ENCODE results near the gene GALNT14.

GALNT14 gene

DNA sequence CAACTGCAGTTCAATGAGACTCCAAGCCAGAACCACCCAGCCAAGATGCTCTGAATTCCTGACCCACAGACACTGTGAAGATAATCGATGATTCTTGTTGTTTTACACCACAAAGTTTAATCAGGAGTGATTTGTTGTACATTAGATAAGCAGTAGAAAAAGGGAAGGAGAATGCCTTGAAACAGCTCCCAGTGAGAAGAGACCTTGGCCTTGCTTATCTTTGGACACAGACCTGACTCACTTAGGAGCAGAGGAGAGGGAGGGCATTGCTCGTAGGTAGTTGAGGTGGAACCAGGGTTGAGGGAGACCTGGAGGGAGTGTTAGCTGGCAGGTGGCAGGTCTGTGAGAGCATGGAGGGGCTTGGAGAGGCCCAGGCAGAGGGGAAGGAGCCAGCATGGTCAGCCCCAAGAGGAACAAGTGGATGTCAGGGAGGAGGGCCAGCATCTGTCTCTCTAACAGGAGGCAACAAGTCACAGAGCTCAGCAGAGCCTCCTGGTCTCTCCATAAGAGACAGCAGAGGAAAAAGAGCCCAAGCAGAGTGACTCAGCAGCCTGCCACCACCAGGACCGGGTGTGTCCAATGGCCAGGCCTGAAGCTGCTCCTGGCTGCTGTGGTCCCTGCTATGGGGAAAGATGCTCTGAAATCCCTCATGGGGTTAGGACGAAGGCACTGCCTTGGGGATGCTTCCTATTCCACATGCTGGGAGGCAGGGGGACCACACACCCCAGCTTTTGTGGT is 169.4 kb downstream of the GALNT14 start:
- no peak for FAIRE-seq

DNA sequence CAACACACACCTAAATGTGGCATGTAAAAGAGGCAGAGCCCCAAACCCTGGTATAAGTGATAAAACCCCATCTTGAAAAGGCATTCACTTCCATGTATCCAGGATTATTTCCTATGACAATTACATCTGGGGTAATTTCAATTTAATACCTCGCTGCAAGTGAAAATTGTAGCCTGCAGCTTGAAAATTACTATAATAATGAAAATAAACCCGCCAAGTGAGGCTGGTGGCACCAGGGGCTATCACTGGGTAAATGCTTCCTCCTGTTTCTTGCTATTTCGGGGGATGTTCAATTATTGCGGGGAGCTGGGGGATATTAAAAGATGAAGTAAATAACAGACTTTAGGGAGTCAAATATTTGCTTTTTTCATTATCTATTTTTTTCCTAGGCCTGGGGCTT is 171.5 kb downstream of the GALNT14 start:
- FAIRE-seq = no peak

- no peak for FAIRE-seq
Observed at GRCh38 chr2:30965022-30965531, 173.2 kb downstream of the GALNT14 start.

DNA sequence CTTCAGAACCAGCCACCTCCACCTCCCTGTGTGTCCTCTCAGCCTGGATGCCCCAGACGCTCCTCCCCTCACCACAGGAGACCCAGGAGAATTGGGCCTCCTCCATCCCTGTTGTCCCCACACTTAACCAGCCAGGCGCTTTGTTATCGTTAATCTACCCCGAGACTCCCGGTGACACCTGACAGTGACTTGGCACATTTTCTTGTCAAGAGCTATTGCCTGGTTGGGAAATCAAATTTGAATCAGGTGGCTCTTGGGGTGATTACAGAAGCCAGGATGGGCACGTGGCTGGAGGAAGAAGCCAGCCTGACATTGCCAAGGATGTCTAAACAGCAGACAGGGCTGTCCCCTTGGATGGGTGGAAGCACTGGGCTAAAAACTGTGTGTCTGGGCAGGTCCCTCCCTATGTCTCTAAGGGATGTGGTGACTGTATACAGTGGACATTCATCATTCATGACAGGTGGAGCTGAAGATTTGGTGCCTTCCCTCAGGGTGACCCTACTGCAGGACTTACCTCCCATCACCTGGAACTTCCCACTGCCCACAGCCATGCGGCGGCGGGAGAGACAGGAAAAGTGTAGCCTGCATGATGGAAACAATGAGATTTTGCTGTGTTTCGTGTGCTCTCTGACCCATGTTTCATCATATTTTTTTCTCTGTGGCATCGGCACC is 173.8 kb downstream of the GALNT14 start:
- no peak for FAIRE-seq

DNA sequence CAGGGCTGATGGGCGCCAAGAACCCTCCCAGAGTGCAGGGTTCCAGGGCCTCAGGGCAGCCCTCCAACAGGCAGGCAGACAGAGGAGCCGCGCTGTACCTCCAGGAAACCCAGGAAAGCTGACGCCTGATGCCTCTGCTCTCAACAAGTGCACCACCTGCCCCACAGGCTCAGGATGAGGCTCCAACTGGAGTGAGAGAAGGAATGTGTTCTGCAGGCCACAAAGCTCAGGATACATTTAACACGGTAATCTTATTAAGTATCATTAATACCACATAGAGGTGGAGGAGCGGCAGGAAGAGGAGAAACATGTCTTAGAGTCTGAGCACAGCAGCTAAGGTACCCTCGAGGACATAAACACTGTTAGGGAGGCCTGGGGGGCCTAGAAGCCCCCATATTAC is 175.1 kb downstream of the GALNT14 start:
- no peak for FAIRE-seq

DNA sequence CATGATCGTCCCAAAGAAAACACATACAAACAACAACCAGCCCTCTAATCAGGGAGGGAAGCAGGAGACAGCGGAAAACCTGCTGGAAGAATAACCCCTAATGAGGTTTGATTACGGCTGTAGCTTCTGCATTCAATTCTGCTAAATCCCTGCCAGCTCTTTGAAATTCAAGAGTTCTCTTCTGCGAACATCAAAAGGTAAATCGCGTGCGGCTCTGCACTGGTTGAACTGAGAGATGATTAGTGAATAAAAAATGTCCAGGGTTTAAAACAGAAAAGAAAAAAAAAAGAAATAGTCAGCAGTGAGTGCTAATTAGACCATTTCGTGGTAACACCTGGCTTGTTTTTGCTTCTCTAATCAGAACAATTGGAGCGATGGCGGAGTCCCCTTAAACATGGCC is 178.0 kb downstream of the GALNT14 start:
- no peak for FAIRE-seq

DNA sequence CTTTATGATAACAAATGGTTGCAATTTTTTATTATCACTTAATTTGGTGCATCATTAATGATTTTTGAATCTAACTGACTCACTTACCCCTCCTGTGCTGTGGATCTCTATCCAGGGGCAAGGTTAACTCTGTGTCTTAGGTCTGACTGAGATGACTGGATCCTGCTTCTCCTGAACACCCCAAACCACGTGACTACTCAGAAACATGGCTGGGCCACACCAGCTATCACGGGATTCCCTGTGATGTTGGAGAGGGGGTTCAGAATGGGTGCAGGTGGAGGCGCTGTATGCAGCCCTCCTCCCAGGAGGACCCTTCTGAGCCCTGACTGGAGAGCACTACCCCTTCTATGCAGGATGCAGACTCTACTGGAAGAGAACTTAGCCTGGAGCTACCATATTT is 178.6 kb downstream of the GALNT14 start:
- FAIRE-seq = no peak

GRCh38 chr2:30958918-30959265 is 179.3 kb downstream of the GALNT14 start:
- FAIRE-seq = no peak

- FAIRE-seq = no peak
Observed at GRCh38 chr2:30958193-30958917, 179.9 kb downstream of the GALNT14 start.

GRCh38 chr2:30957591-30957990 is 180.6 kb downstream of the GALNT14 start:
- no peak for FAIRE-seq

DNA sequence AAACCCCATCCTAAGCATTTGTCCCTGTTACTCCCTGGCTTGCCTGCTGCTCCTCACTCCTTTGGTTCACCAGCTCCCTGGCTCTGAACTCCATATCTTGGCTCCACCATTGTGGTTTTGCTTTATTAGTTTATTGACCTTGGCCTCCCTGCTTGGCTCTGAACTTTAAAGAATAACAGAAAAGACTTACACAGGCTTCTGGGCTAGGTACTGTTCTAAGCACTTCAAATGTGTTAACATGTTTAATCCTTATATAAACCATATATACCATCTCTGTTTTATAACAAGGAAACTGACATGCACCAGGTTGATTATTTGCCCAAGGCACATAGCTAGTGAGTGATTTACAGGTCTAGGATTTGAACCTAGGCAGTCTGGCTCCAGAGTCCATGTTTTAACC is 181.2 kb downstream of the GALNT14 start:
- no peak for FAIRE-seq

GRCh38 chr2:30955516-30956132 is 182.6 kb downstream of the GALNT14 start:
- FAIRE-seq = no peak

- no peak for FAIRE-seq
Observed at GRCh38 chr2:30950339-30950738, 187.9 kb downstream of the GALNT14 start.

DNA sequence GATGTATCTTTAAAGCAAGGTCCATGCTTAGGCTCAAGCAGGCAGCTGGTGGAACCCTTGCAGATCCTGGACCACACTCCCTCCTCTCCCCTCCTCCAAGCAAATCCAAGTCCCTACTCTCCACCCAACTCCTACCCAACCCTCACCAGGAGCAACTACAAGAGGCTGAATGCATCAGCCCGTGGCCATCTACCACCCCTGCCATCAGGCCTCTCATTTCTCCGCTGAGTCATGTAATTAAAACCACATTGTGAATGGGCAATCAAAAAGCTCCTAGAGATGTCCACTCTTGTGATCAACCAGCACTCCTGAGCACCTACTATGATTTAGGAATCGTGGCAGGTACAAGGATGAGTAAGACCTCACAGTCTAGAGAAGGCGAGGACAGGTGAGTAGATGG is 188.8 kb downstream of the GALNT14 start:
- no peak for FAIRE-seq

GRCh38 chr2:30948857-30949256 is 189.4 kb downstream of the GALNT14 start:
- FAIRE-seq = no peak

DNA sequence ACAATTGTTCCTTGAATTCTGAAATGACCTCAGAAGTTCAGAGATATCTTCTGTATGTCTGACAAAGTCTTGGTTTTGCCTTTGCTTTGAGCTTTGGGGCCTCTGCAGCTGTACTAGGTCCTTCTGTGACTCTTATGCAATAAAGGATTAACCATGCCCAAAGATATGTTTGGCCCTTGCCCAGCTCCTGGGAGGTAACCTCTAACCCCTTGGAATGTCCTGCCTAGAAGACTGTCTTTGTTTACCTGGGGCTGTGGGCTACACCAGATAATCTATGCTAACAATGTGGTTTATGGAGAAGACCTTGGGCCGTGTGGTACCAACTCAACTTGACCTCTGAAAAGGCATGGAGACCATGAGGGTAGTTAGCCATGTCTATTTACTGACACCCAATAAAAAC is 190.1 kb downstream of the GALNT14 start:
- no peak for FAIRE-seq

GRCh38 chr2:30947686-30948085 is 190.6 kb downstream of the GALNT14 start:
- no peak for FAIRE-seq

GRCh38 chr2:30942419-30942818 is 195.8 kb downstream of the GALNT14 start:
- no peak for FAIRE-seq

- FAIRE-seq = no peak
Observed at GRCh38 chr2:30940839-30941238, 197.4 kb downstream of the GALNT14 start.

GRCh38 chr2:30939364-30939763 is 198.9 kb downstream of the GALNT14 start:
- no peak for FAIRE-seq

GRCh38 chr2:30938196-30938595 is 200.0 kb downstream of the GALNT14 start:
- FAIRE-seq = no peak

- FAIRE-seq = no peak
Observed at GRCh38 chr2:30936977-30937376, 201.3 kb downstream of the GALNT14 start.

DNA sequence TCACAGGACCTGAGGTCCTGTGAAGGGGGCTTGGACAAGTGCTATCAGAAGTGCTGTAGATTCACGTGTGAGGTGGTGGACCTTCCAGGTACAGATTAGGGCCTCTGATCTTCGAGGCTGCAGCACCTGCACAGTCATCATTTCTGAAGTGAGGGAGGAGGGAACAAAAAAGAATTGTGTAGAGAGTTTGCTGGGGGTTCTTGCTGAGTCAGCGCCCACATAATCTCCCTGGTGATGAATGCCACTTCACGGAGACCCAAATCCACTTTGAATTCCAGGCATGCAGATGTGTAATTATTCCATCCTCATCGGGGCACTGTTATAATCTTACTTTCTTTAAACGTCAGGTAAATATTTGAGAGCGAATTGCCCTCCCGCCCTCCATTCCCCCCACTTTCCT is 202.4 kb downstream of the GALNT14 start:
- no peak for FAIRE-seq
